ENCODE data around the gene ADAMTS19.
"Not testable (repeated sequence)": the region's sequence is repeated elsewhere in the genome, so short reads cannot be mapped to it uniquely, and the experiment has no call there.

The ADAMTS19 gene

GRCh38 chr5:129593525-129593924 lies 133.4 kb downstream of the ADAMTS19 start:
- no peak for DNase-seq

- no peak for DNase-seq
These were observed 141.5 kb downstream of the ADAMTS19 start for GRCh38 chr5:129601576-129601975.

- no peak for DNase-seq
These were observed 148.3 kb downstream of the ADAMTS19 start for GRCh38 chr5:129608350-129608749.

- DNase-seq = no peak
These were observed 149.6 kb downstream of the ADAMTS19 start for GRCh38 chr5:129609710-129610109.

- DNase-seq = no peak
These were observed 156.4 kb downstream of the ADAMTS19 start for GRCh38 chr5:129616517-129616916.

GRCh38 chr5:129617206-129617605 lies 157.1 kb downstream of the ADAMTS19 start:
- no peak for DNase-seq

- no peak for DNase-seq
These were observed 159.7 kb downstream of the ADAMTS19 start for GRCh38 chr5:129619782-129620181.

- DNase-seq = no peak
These were observed 162.4 kb downstream of the ADAMTS19 start for GRCh38 chr5:129622531-129622930.

GRCh38 chr5:129629575-129629974 lies 169.5 kb downstream of the ADAMTS19 start:
- no peak for DNase-seq

GRCh38 chr5:129630101-129630500 lies 170.0 kb downstream of the ADAMTS19 start:
- DNase-seq = no peak

- DNase-seq = no peak
These were observed 171.9 kb downstream of the ADAMTS19 start for GRCh38 chr5:129631961-129632360.

GRCh38 chr5:129637501-129637900 lies 177.4 kb downstream of the ADAMTS19 start:
- DNase-seq = not testable (repeated sequence)

- no peak for DNase-seq
These were observed 179.2 kb downstream of the ADAMTS19 start for GRCh38 chr5:129639331-129639730.

GRCh38 chr5:129652349-129653056 lies 192.4 kb downstream of the ADAMTS19 start:
- DNase-seq = no peak

- no peak for DNase-seq
These were observed 192.9 kb downstream of the ADAMTS19 start for GRCh38 chr5:129653057-129653375.

GRCh38 chr5:129653442-129653841 lies 193.3 kb downstream of the ADAMTS19 start:
- no peak for DNase-seq

- no peak for DNase-seq
These were observed 196.9 kb downstream of the ADAMTS19 start for GRCh38 chr5:129656952-129657351.

- no peak for DNase-seq
These were observed 198.7 kb downstream of the ADAMTS19 start for GRCh38 chr5:129658801-129659200.

- no peak for DNase-seq
These were observed 201.4 kb downstream of the ADAMTS19 start for GRCh38 chr5:129661366-129662035.

GRCh38 chr5:129664336-129664937 lies 204.3 kb downstream of the ADAMTS19 start:
- DNase-seq = peak; percentile 5

GRCh38 chr5:129670957-129671500 lies 210.9 kb downstream of the ADAMTS19 start:
- DNase-seq = no peak

GRCh38 chr5:129672006-129672405 lies 211.9 kb downstream of the ADAMTS19 start:
- DNase-seq = no peak

GRCh38 chr5:129679671-129680070 lies 219.6 kb downstream of the ADAMTS19 start:
- DNase-seq = no peak

GRCh38 chr5:129687941-129688340 lies 227.8 kb downstream of the ADAMTS19 start:
- DNase-seq = no peak
